Limb (tissue), 2 donors: Measurements from ENCODE around the gene ZBTB24.

Source experiments
- DNase-seq, 2 donors: peaks; one replicate each; pipeline ENCODE4 v3.0.0-alpha.2; 2016; ENCODE audit errors: extremely low spot score in 2 of 2

ZBTB24 gene

GRCh38 chr6:109421184-109421583 lies 61.8 kb downstream of the ZBTB24 start:
- no peak for DNase-seq

- no peak for DNase-seq
Measured at GRCh38 chr6:109420751-109421150, 62.3 kb downstream of the ZBTB24 start.

- DNase-seq = no peak
Measured at GRCh38 chr6:109417646-109418045, 65.4 kb downstream of the ZBTB24 start.
